Neural cell (in vitro differentiated cells): Measurements from ENCODE around the gene TNS2. TPM values are rescaled to one million over a fixed set of nuclear protein-coding genes. Genes with fewer than 3 reads are reported as not detected.
A peak's percentile ranks its signal among the peaks of the same experiment; 100 is the strongest.

Source experiments
- H2AFZ ChIP-seq: fragments of 200-600, 300-800 bp; sonication (generic), shearing (Covaris generic); 2 replicates; pipeline ENCODE4 v1.6.0; 2014; ENCODE audit warnings: low read depth, mild to moderate bottlenecking, antibody characterized with exemption, low read length, moderate library complexity
- H3F3A ChIP-seq: fragments of 200-600 bp; shearing (Covaris generic); 2 replicates; pipeline ENCODE4 v1.6.1; 2016; ENCODE audit warnings: mild to moderate bottlenecking, moderate library complexity, mixed read lengths, antibody characterized with exemption, low read length; ENCODE audit not compliant: insufficient read depth, poor library complexity, severe bottlenecking
- H3K27ac ChIP-seq: fragments of 200-600, 300-800 bp; sonication (generic), shearing (Covaris generic); 2 replicates; pipeline ENCODE4 v1.5.1; 2014; ENCODE audit warnings: mild to moderate bottlenecking, low read length, moderate library complexity
- H3K27me3 ChIP-seq: fragments of 300-800, 200-600 bp; sonication (generic), shearing (Covaris generic); 2 replicates; pipeline ENCODE4 v1.6.0; 2014; ENCODE audit warnings: mild to moderate bottlenecking, low read depth, low read length, moderate library complexity; ENCODE audit not compliant: insufficient read depth
- H3K36me3 ChIP-seq: fragments of 300-800, 200-600 bp; sonication (generic), shearing (Covaris generic); 2 replicates; pipeline ENCODE4 v1.5.1; 2014; ENCODE audit warnings: mild to moderate bottlenecking, antibody characterized with exemption, low read length, moderate library complexity; ENCODE audit not compliant: insufficient read depth
- H3K4me2 ChIP-seq: fragments of 300-800, 200-600 bp; sonication (generic), shearing (Covaris generic); 2 replicates; pipeline ENCODE4 v1.6.0; 2014; ENCODE audit warnings: mild to moderate bottlenecking, low read length
- H3K4me3 ChIP-seq: fragments of 300-800, 200-600 bp; sonication (generic), shearing (Covaris generic); 2 replicates; pipeline ENCODE4 v1.5.1; 2014; ENCODE audit warnings: mild to moderate bottlenecking, low read length, moderate library complexity
- H3K79me2 ChIP-seq: fragments of 200-600 bp; shearing (Covaris generic); replicated peaks from 2 replicates; pipeline ENCODE4 v1.6.0; 2014; ENCODE audit warnings: mild to moderate bottlenecking, low read length, moderate library complexity; ENCODE audit not compliant: insufficient read depth
- H3K9ac ChIP-seq: fragments of 300-800, 200-600 bp; sonication (generic), shearing (Covaris generic); 2 replicates; pipeline ENCODE4 v1.6.1; 2016; ENCODE audit warnings: mild to moderate bottlenecking, low read length, mixed read lengths
- H3K9me2 ChIP-seq: fragments of 200-600 bp; shearing (Covaris generic); 2 replicates; pipeline ENCODE4 v1.6.1; 2016; ENCODE audit warnings: mild to moderate bottlenecking, low read length, mixed read lengths; ENCODE audit not compliant: insufficient read depth
- H3K9me3 ChIP-seq: fragments of 200-600, 300-800 bp; sonication (generic), shearing (Covaris generic); 2 replicates; pipeline ENCODE4 v1.6.1; 2016; ENCODE audit warnings: mild to moderate bottlenecking, mixed run types, low read length, moderate library complexity, mixed read lengths
- H4K20me1 ChIP-seq: fragments of 200-600 bp; shearing (Covaris generic); 2 replicates; pipeline ENCODE4 v1.6.1; 2016; ENCODE audit warnings: mild to moderate bottlenecking, mixed run types; ENCODE audit not compliant: insufficient read depth
- EP300 ChIP-seq: fragments of 450-650 bp; conservative IDR thresholded peaks from 2 replicates; pipeline ENCODE4 v1.6.1; 2014; ENCODE audit warnings: antibody characterized with exemption, mild to moderate bottlenecking, moderate library complexity; ENCODE audit not compliant: poor library complexity, severe bottlenecking
- EZH2 ChIP-seq: fragments of 200-600, 300-800 bp; shearing (Covaris generic), sonication (generic); IDR thresholded peaks from 2 replicates; pipeline ENCODE4 v1.6.1; 2014; ENCODE audit warnings: antibody characterized with exemption, low read length, borderline replicate concordance, mild to moderate bottlenecking; ENCODE audit not compliant: insufficient read depth, poor library complexity, severe bottlenecking
- MXI1 ChIP-seq: fragments of 450-650 bp; conservative IDR thresholded peaks from 2 replicates; pipeline ENCODE4 v1.6.1; 2014; ENCODE audit warnings: antibody characterized with exemption, mild to moderate bottlenecking; ENCODE audit not compliant: poor library complexity, severe bottlenecking
- POLR2AphosphoS5 ChIP-seq: IDR thresholded peaks from 2 replicates; pipeline ENCODE4 v1.6.1; 2012
- RAD21 ChIP-seq: fragments of 450-650 bp; conservative IDR thresholded peaks from 2 replicates; pipeline ENCODE4 v1.6.1; 2014; ENCODE audit warnings: antibody characterized with exemption, mild to moderate bottlenecking, moderate library complexity
- SMC3 ChIP-seq: fragments of 450-650 bp; conservative IDR thresholded peaks from 2 replicates; pipeline ENCODE4 v1.6.1; 2014; ENCODE audit warnings: antibody characterized with exemption, mild to moderate bottlenecking, moderate library complexity; ENCODE audit not compliant: poor library complexity
- TAF1 ChIP-seq: IDR thresholded peaks from 2 replicates; pipeline ENCODE4 v1.6.1; 2012; ENCODE audit warnings: low read depth
- polyA plus RNA-seq: library from polyadenylated mRNA; depleted of rRNA; stranded (reverse); fragments of >200 nt; gene quantifications from 2 replicates; pipeline ENCODE4 v1.2.3, GENCODE V29; 2014
- TF ChIP-seq, protein P1 (sequence below): fragments of 450-650 bp; IDR thresholded peaks from 2 replicates; pipeline ENCODE4 v1.5.1; 2014; ENCODE audit warnings: antibody characterized with exemption, mild to moderate bottlenecking, moderate library complexity; ENCODE audit not compliant: poor library complexity, severe bottlenecking
- TF ChIP-seq, protein P2 (sequence below): IDR thresholded peaks from 2 replicates; pipeline ENCODE4 v1.6.1; 2012; ENCODE audit warnings: borderline replicate concordance

The TNS2 gene
- polyA plus RNA-seq, 1 donor from 2014 or later: 4.2 TPM

DNA sequence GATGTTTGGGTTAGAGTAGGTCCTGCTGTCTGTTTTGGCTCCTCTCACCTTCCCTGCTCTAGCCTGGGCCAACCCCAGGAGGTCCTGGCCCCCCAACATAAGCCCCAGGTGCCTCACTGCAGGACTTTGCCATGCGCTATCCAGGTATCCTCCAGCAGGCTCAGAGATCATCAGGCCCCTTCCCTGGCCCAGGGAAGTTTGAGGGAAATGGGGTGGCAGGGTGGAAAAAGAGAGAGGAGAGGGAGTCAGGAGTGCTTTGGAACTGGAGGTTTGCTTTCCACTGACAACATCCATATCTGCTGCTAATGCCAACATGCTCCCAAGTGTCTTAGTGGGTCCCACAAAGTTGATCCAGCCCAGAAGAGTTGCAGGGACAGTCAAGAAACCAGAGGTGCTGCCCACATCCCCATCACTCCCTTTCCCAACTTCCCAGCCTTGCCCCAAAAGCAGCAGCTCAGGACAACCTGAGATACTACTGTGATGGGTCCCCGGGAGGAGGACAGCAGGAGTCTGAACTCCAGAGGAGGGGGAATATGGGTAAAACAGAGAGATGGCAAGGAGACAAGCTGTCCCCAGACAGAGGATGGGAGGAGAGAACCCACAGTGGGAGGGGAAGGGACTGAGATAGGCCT, 677 bp downstream of the TNS2 start:
- Histone ChIP-seq H3K36me3 (no peaks in the 10 kb centered on the region), H3K79me2 (no peaks in the 10 kb centered on the region), H3K27ac (no peak overlapping the region), H3K4me2 (no peak overlapping the region), H3K9me3 (no peaks in the 10 kb centered on the region), H3K27me3 (no peaks in the 10 kb centered on the region), H3K9ac (no peak overlapping the region), H2AFZ (no peak overlapping the region), H3K4me3 (no peak overlapping the region), H3F3A (no peaks in the 10 kb centered on the region), H4K20me1 (no peaks in the 10 kb centered on the region), H3K9me2 (no peaks in the 10 kb centered on the region)
- TF ChIP-seq, protein P1, sequence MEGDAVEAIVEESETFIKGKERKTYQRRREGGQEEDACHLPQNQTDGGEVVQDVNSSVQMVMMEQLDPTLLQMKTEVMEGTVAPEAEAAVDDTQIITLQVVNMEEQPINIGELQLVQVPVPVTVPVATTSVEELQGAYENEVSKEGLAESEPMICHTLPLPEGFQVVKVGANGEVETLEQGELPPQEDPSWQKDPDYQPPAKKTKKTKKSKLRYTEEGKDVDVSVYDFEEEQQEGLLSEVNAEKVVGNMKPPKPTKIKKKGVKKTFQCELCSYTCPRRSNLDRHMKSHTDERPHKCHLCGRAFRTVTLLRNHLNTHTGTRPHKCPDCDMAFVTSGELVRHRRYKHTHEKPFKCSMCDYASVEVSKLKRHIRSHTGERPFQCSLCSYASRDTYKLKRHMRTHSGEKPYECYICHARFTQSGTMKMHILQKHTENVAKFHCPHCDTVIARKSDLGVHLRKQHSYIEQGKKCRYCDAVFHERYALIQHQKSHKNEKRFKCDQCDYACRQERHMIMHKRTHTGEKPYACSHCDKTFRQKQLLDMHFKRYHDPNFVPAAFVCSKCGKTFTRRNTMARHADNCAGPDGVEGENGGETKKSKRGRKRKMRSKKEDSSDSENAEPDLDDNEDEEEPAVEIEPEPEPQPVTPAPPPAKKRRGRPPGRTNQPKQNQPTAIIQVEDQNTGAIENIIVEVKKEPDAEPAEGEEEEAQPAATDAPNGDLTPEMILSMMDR: no peak
- no peak for TF ChIP-seq EP300
- no peak for TF ChIP-seq MXI1
- TF ChIP-seq, protein P2, sequence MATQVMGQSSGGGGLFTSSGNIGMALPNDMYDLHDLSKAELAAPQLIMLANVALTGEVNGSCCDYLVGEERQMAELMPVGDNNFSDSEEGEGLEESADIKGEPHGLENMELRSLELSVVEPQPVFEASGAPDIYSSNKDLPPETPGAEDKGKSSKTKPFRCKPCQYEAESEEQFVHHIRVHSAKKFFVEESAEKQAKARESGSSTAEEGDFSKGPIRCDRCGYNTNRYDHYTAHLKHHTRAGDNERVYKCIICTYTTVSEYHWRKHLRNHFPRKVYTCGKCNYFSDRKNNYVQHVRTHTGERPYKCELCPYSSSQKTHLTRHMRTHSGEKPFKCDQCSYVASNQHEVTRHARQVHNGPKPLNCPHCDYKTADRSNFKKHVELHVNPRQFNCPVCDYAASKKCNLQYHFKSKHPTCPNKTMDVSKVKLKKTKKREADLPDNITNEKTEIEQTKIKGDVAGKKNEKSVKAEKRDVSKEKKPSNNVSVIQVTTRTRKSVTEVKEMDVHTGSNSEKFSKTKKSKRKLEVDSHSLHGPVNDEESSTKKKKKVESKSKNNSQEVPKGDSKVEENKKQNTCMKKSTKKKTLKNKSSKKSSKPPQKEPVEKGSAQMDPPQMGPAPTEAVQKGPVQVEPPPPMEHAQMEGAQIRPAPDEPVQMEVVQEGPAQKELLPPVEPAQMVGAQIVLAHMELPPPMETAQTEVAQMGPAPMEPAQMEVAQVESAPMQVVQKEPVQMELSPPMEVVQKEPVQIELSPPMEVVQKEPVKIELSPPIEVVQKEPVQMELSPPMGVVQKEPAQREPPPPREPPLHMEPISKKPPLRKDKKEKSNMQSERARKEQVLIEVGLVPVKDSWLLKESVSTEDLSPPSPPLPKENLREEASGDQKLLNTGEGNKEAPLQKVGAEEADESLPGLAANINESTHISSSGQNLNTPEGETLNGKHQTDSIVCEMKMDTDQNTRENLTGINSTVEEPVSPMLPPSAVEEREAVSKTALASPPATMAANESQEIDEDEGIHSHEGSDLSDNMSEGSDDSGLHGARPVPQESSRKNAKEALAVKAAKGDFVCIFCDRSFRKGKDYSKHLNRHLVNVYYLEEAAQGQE: no peak
- no peak for TF ChIP-seq EZH2
- TF ChIP-seq POLR2AphosphoS5: no peak
- no peak for TF ChIP-seq RAD21
- TF ChIP-seq SMC3: no peak
- TF ChIP-seq TAF1: no peak

DNA sequence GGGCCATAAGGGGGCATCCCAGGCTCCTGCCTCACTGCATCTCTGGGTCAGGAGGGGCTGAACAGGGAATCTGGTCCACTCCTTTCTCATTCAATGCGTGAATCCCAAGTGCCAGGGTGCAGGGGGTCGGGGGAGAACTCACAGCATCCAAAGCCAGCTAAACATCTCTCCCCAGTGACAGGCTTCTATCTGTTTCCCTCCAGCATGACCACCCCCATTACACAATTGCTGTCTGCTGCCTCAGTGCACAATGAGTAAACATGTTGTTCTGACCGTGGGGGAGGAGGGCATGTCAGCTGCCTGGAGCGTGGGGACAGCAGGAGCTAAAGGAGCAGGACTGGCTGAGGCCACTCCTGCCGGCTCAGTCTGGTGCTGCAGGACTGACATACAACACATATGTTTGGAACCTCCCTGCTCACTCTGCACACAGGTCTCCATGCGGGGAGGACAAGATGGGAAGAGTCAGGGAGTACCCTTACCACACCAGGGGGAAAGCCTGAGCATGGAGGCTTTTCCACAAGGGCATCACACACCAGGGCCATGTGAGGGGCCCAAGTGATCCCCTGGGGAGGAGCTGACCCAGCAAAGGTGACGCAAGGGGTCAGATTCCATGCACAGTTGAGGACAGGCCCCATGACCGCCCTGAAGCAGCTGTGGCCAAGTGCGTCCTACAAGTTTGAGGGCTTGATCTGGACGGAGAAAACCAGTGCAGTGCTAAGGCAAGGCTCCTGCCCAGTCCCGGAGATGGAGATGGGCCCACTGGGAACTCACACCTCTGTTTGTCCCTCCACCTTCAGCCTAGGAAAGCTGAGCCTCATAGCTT, 1.4 kb downstream of the TNS2 start:
- no peaks in the 10 kb centered on the region for H3K9me2 ChIP-seq
- H3K79me2 ChIP-seq: no peaks in the 10 kb centered on the region
- H3K4me2 ChIP-seq: no peak overlapping the region
- no peak overlapping the region for H3K9ac ChIP-seq
- no peaks in the 10 kb centered on the region for H3K27me3 ChIP-seq
- H3K27ac ChIP-seq: no peak overlapping the region
- H2AFZ ChIP-seq: no peak overlapping the region
- no peaks in the 10 kb centered on the region for H3F3A ChIP-seq
- no peaks in the 10 kb centered on the region for H3K9me3 ChIP-seq
- TF ChIP-seq, protein P2: no peak
- peak; percentile 30 for TF ChIP-seq POLR2AphosphoS5
- TF ChIP-seq MXI1: no peak
- no peaks in the 10 kb centered on the region for H4K20me1 ChIP-seq
- H3K36me3 ChIP-seq: no peaks in the 10 kb centered on the region
- no peak overlapping the region for H3K4me3 ChIP-seq
